ENCODE measurements around the gene TGM5. TPM values are rescaled to one million over a fixed set of nuclear protein-coding genes. Genes with fewer than 3 reads are reported as not detected.

TGM5 gene
- total RNA-seq, 6 donors from 2014 or later = 0.30 TPM; not detected in 5

- no peak for ATAC-seq (ENCODE audit: low FRiP score in 2 of 2)
- 84 to 88% methylated on average over 5 to 7 of the region's 7 CpGs for WGBS, 2 donors
- Histone ChIP-seq H3K9me3 (no peaks in the 10 kb centered on the region), H3K4me3 (no peak overlapping the region), H3K36me3 (no peaks in the 10 kb centered on the region), H3K27ac (no peak overlapping the region), H3K27me3 (no peaks in the 10 kb centered on the region), H3K4me1 (no peaks in the 10 kb centered on the region)
- TF ChIP-seq POLR2AphosphoS5 (IDR thresholded peaks at IDR 0.05) = no peak
- TF ChIP-seq EP300 (IDR thresholded peaks at IDR 0.05) = no peak
- DNase-seq = no peak
These were observed 50.8 kb downstream of the TGM5 start for GRCh38 chr15:43215961-43216360.

GRCh38 chr15:43214592-43215295 lies 52.0 kb downstream of the TGM5 start:
- TF ChIP-seq CTCF (IDR thresholded peaks at IDR 0.05) (no peak), POLR2A (IDR thresholded peaks at IDR 0.05) (no peak), EP300 (IDR thresholded peaks at IDR 0.05) (no peak), POLR2AphosphoS5 (IDR thresholded peaks at IDR 0.05) (no peak)
- ATAC-seq (ENCODE audit: low FRiP score in 2 of 2) (no peak), DNase-seq (no peak)
- WGBS, 2 donors = 78 to 96% methylated on average over 6 of the region's 6 CpGs
- Histone ChIP-seq H3K9me3 (no peaks in the 10 kb centered on the region), H3K36me3 (no peaks in the 10 kb centered on the region), H3K4me1 (no peaks in the 10 kb centered on the region), H3K27me3 (no peaks in the 10 kb centered on the region), H3K27ac (no peak overlapping the region), H3K4me3 (no peak overlapping the region)

- H3K4me3 ChIP-seq = no peak overlapping the region
- H3K27ac ChIP-seq = no peak overlapping the region
- H3K9me3 ChIP-seq = no peaks in the 10 kb centered on the region
- H3K4me1 ChIP-seq = no peaks in the 10 kb centered on the region
- DNase-seq (no peak), ATAC-seq (ENCODE audit: low FRiP score in 2 of 2) (no peak)
- TF ChIP-seq EP300 (IDR thresholded peaks at IDR 0.05) = no peak
- H3K36me3 ChIP-seq = no peaks in the 10 kb centered on the region
- WGBS, 2 donors = 79% methylated on average over 8 of the region's 8 CpGs
- peaks cover 0 to 3% (median 0%) of the 10 kb centered on the region in 4 donors for H3K27me3 ChIP-seq
These were observed 52.6 kb downstream of the TGM5 start for GRCh38 chr15:43214169-43214568.

- H3K4me3 ChIP-seq = no peak overlapping the region
- H3K27ac ChIP-seq = no peak overlapping the region
- no peak for DNase-seq
- peaks cover 0 to 5% (median 0%) of the 10 kb centered on the region in 4 donors for H3K27me3 ChIP-seq
- TF ChIP-seq CTCF (IDR thresholded peaks at IDR 0.05) (no peak), EP300 (IDR thresholded peaks at IDR 0.05) (no peak), POLR2A (IDR thresholded peaks at IDR 0.05) (no peak), POLR2AphosphoS5 (IDR thresholded peaks at IDR 0.05) (no peak)
- 80 to 84% methylated on average over 1 to 5 of the region's 5 CpGs for WGBS, 2 donors
- no peaks in the 10 kb centered on the region for H3K9me3 ChIP-seq
- ATAC-seq (ENCODE audit: low FRiP score in 2 of 2) = no peak
- H3K4me1 ChIP-seq = no peaks in the 10 kb centered on the region
- H3K36me3 ChIP-seq = no peaks in the 10 kb centered on the region
These were observed 53.3 kb downstream of the TGM5 start for GRCh38 chr15:43213466-43213865.

GRCh38 chr15:43212951-43213350 lies 53.8 kb downstream of the TGM5 start:
- no peaks in the 10 kb centered on the region for H3K36me3 ChIP-seq
- H3K27ac ChIP-seq = no peak overlapping the region
- ATAC-seq (ENCODE audit: low FRiP score in 2 of 2) (no peak), DNase-seq (no peak)
- H3K4me1 ChIP-seq = no peaks in the 10 kb centered on the region
- H3K9me3 ChIP-seq = no peaks in the 10 kb centered on the region
- peaks cover 0 to 5% (median 0%) of the 10 kb centered on the region in 4 donors for H3K27me3 ChIP-seq
- TF ChIP-seq POLR2A (IDR thresholded peaks at IDR 0.05) = no peak
- H3K4me3 ChIP-seq = no peak overlapping the region

- H3K36me3 ChIP-seq = no peaks in the 10 kb centered on the region
- peaks cover 0 to 5% (median 0%) of the 10 kb centered on the region in 4 donors for H3K27me3 ChIP-seq
- 80 to 82% methylated on average over 8 of the region's 8 CpGs for WGBS, 2 donors
- DNase-seq = no peak
- no peaks in the 10 kb centered on the region for H3K9me3 ChIP-seq
- H3K4me1 ChIP-seq = no peaks in the 10 kb centered on the region
- H3K27ac ChIP-seq = no peak overlapping the region
- TF ChIP-seq EP300 (IDR thresholded peaks at IDR 0.05) (no peak), POLR2A (IDR thresholded peaks at IDR 0.05) (no peak), POLR2AphosphoS5 (IDR thresholded peaks at IDR 0.05) (no peak), CTCF (IDR thresholded peaks at IDR 0.05) (no peak)
- ATAC-seq (ENCODE audit: low FRiP score in 2 of 2) = no peak
- no peak overlapping the region for H3K4me3 ChIP-seq
These were observed 54.4 kb downstream of the TGM5 start for GRCh38 chr15:43212299-43212698.

Measured in upper lobe of left lung (tissue), 6 donors.